Neural cell (in vitro differentiated cells): ENCODE results near the gene RABL3. TPM values are rescaled to one million over a fixed set of nuclear protein-coding genes. Genes with fewer than 3 reads are reported as not detected.

Experiments used
- H2AFZ ChIP-seq: fragments of 200-600, 300-800 bp; sonication (generic), shearing (Covaris generic); 2 replicates; pipeline ENCODE4 v1.6.0; 2014; ENCODE audit warnings: low read depth, mild to moderate bottlenecking, antibody characterized with exemption, low read length, moderate library complexity
- H3F3A ChIP-seq: fragments of 200-600 bp; shearing (Covaris generic); 2 replicates; pipeline ENCODE4 v1.6.1; 2016; ENCODE audit warnings: mild to moderate bottlenecking, moderate library complexity, mixed read lengths, antibody characterized with exemption, low read length; ENCODE audit not compliant: insufficient read depth, poor library complexity, severe bottlenecking
- H3K27ac ChIP-seq: fragments of 200-600, 300-800 bp; sonication (generic), shearing (Covaris generic); 2 replicates; pipeline ENCODE4 v1.5.1; 2014; ENCODE audit warnings: mild to moderate bottlenecking, low read length, moderate library complexity
- H3K27me3 ChIP-seq: fragments of 300-800, 200-600 bp; sonication (generic), shearing (Covaris generic); 2 replicates; pipeline ENCODE4 v1.6.0; 2014; ENCODE audit warnings: mild to moderate bottlenecking, low read depth, low read length, moderate library complexity; ENCODE audit not compliant: insufficient read depth
- H3K36me3 ChIP-seq: fragments of 300-800, 200-600 bp; sonication (generic), shearing (Covaris generic); 2 replicates; pipeline ENCODE4 v1.5.1; 2014; ENCODE audit warnings: mild to moderate bottlenecking, antibody characterized with exemption, low read length, moderate library complexity; ENCODE audit not compliant: insufficient read depth
- H3K4me2 ChIP-seq: fragments of 300-800, 200-600 bp; sonication (generic), shearing (Covaris generic); 2 replicates; pipeline ENCODE4 v1.6.0; 2014; ENCODE audit warnings: mild to moderate bottlenecking, low read length
- H3K4me3 ChIP-seq: fragments of 300-800, 200-600 bp; sonication (generic), shearing (Covaris generic); 2 replicates; pipeline ENCODE4 v1.5.1; 2014; ENCODE audit warnings: mild to moderate bottlenecking, low read length, moderate library complexity
- H3K79me2 ChIP-seq: fragments of 200-600 bp; shearing (Covaris generic); replicated peaks from 2 replicates; pipeline ENCODE4 v1.6.0; 2014; ENCODE audit warnings: mild to moderate bottlenecking, low read length, moderate library complexity; ENCODE audit not compliant: insufficient read depth
- H3K9ac ChIP-seq: fragments of 300-800, 200-600 bp; sonication (generic), shearing (Covaris generic); 2 replicates; pipeline ENCODE4 v1.6.1; 2016; ENCODE audit warnings: mild to moderate bottlenecking, low read length, mixed read lengths
- H3K9me2 ChIP-seq: fragments of 200-600 bp; shearing (Covaris generic); 2 replicates; pipeline ENCODE4 v1.6.1; 2016; ENCODE audit warnings: mild to moderate bottlenecking, low read length, mixed read lengths; ENCODE audit not compliant: insufficient read depth
- H3K9me3 ChIP-seq: fragments of 200-600, 300-800 bp; sonication (generic), shearing (Covaris generic); 2 replicates; pipeline ENCODE4 v1.6.1; 2016; ENCODE audit warnings: mild to moderate bottlenecking, mixed run types, low read length, moderate library complexity, mixed read lengths
- H4K20me1 ChIP-seq: fragments of 200-600 bp; shearing (Covaris generic); 2 replicates; pipeline ENCODE4 v1.6.1; 2016; ENCODE audit warnings: mild to moderate bottlenecking, mixed run types; ENCODE audit not compliant: insufficient read depth
- CTCF ChIP-seq: fragments of 450-650 bp; IDR thresholded peaks from 2 replicates; pipeline ENCODE4 v1.5.1; 2014; ENCODE audit warnings: antibody characterized with exemption, mild to moderate bottlenecking, moderate library complexity; ENCODE audit not compliant: poor library complexity, severe bottlenecking
- EP300 ChIP-seq: fragments of 450-650 bp; conservative IDR thresholded peaks from 2 replicates; pipeline ENCODE4 v1.6.1; 2014; ENCODE audit warnings: antibody characterized with exemption, mild to moderate bottlenecking, moderate library complexity; ENCODE audit not compliant: poor library complexity, severe bottlenecking
- EZH2 ChIP-seq: fragments of 200-600, 300-800 bp; shearing (Covaris generic), sonication (generic); IDR thresholded peaks from 2 replicates; pipeline ENCODE4 v1.6.1; 2014; ENCODE audit warnings: antibody characterized with exemption, low read length, borderline replicate concordance, mild to moderate bottlenecking; ENCODE audit not compliant: insufficient read depth, poor library complexity, severe bottlenecking
- MXI1 ChIP-seq: fragments of 450-650 bp; conservative IDR thresholded peaks from 2 replicates; pipeline ENCODE4 v1.6.1; 2014; ENCODE audit warnings: antibody characterized with exemption, mild to moderate bottlenecking; ENCODE audit not compliant: poor library complexity, severe bottlenecking
- POLR2AphosphoS5 ChIP-seq: IDR thresholded peaks from 2 replicates; pipeline ENCODE4 v1.6.1; 2012
- RAD21 ChIP-seq: fragments of 450-650 bp; conservative IDR thresholded peaks from 2 replicates; pipeline ENCODE4 v1.6.1; 2014; ENCODE audit warnings: antibody characterized with exemption, mild to moderate bottlenecking, moderate library complexity
- REST ChIP-seq: IDR thresholded peaks from 2 replicates; pipeline ENCODE4 v1.6.1; 2012; ENCODE audit warnings: borderline replicate concordance
- SMC3 ChIP-seq: fragments of 450-650 bp; conservative IDR thresholded peaks from 2 replicates; pipeline ENCODE4 v1.6.1; 2014; ENCODE audit warnings: antibody characterized with exemption, mild to moderate bottlenecking, moderate library complexity; ENCODE audit not compliant: poor library complexity
- TAF1 ChIP-seq: IDR thresholded peaks from 2 replicates; pipeline ENCODE4 v1.6.1; 2012; ENCODE audit warnings: low read depth
- polyA plus RNA-seq: library from polyadenylated mRNA; depleted of rRNA; stranded (reverse); fragments of >200 nt; gene quantifications from 2 replicates; pipeline ENCODE4 v1.2.3, GENCODE V29; 2014

The RABL3 gene
- polyA plus RNA-seq, 1 donor from 2014 or later = 14.7 TPM

GRCh38 chr3:120681506-120682038, 60.7 kb downstream of the RABL3 start (continued):
- TF ChIP-seq MXI1 = no peak

- TF ChIP-seq RAD21 (no peak), POLR2AphosphoS5 (no peak), EP300 (no peak), EZH2 (no peak), MXI1 (no peak), REST (no peak), CTCF (no peak), TAF1 (no peak), SMC3 (no peak)
- no peaks in the 10 kb centered on the region for H3K9me3 ChIP-seq
- H2AFZ ChIP-seq = no peak overlapping the region
- no peaks in the 10 kb centered on the region for H3K79me2 ChIP-seq
- H3K36me3 ChIP-seq = no peaks in the 10 kb centered on the region
- no peak overlapping the region for H3K4me3 ChIP-seq
- H3K4me2 ChIP-seq = no peak overlapping the region
- H3K9ac ChIP-seq = no peak overlapping the region
- no peaks in the 10 kb centered on the region for H4K20me1 ChIP-seq
- H3K27ac ChIP-seq = no peak overlapping the region
- H3K9me2 ChIP-seq = no peaks in the 10 kb centered on the region
- no peaks in the 10 kb centered on the region for H3K27me3 ChIP-seq
- H3F3A ChIP-seq = no peaks in the 10 kb centered on the region
Observed at GRCh38 chr3:120681018-120681417, 61.3 kb downstream of the RABL3 start.

- H3K9me3 ChIP-seq = no peaks in the 10 kb centered on the region
- H3K79me2 ChIP-seq = no peaks in the 10 kb centered on the region
- no peaks in the 10 kb centered on the region for H3F3A ChIP-seq
- no peaks in the 10 kb centered on the region for H3K36me3 ChIP-seq
- no peaks in the 10 kb centered on the region for H3K9me2 ChIP-seq
- TF ChIP-seq REST = no peak
- TF ChIP-seq CTCF = no peak
- no peak for TF ChIP-seq POLR2AphosphoS5
- no peak for TF ChIP-seq MXI1
- no peak for TF ChIP-seq EZH2
- no peak for TF ChIP-seq TAF1
- no peak for TF ChIP-seq SMC3
- TF ChIP-seq EP300 = no peak
- TF ChIP-seq RAD21 = no peak
- H3K4me3 ChIP-seq = no peak overlapping the region
- no peak overlapping the region for H2AFZ ChIP-seq
- H3K4me2 ChIP-seq = no peak overlapping the region
- no peaks in the 10 kb centered on the region for H4K20me1 ChIP-seq
- H3K9ac ChIP-seq = no peak overlapping the region
- no peaks in the 10 kb centered on the region for H3K27me3 ChIP-seq
- H3K27ac ChIP-seq = no peak overlapping the region
Observed at GRCh38 chr3:120680193-120680894, 62.0 kb downstream of the RABL3 start.
